Small intestine (tissue), 7 donors: ENCODE measurements around the gene MYO10. TPM values are rescaled to one million over a fixed set of nuclear protein-coding genes. Genes with fewer than 3 reads are reported as not detected.

ENCODE experiments used
- DNase-seq, 2 donors: peaks; one replicate each; pipeline versions ENCODE4 v3.0.0 to v3.0.0-alpha.2; 2013
- FAIRE-seq: peaks from 2 replicates; lab custom pipeline; 2012; peaks lifted over from hg19 to GRCh38; lab: Jason Lieb, UNC
- H3K27ac ChIP-seq, 3 donors: one replicate each; pipeline ENCODE4 v1.5.1; 2013; ENCODE audit warnings: low read length in 2 of 3, mild to moderate bottlenecking in 2 of 3, control low read depth in 1 of 3, inconsistent platforms in 1 of 3, low read depth in 1 of 3, moderate library complexity in 1 of 3
- H3K27me3 ChIP-seq, 3 donors: one replicate each; pipeline ENCODE4 v1.6.1; 2013; ENCODE audit warnings: low read length in 3 of 3, inconsistent platforms in 1 of 3; ENCODE audit not compliant: control insufficient read depth in 3 of 3, insufficient read depth in 3 of 3
- H3K36me3 ChIP-seq, 3 donors: one replicate each; pipeline ENCODE4 v1.6.1; 2013; ENCODE audit warnings: low read length in 3 of 3, inconsistent platforms in 1 of 3, low read depth in 1 of 3, mild to moderate bottlenecking in 1 of 3, moderate library complexity in 1 of 3; ENCODE audit not compliant: control insufficient read depth in 3 of 3, insufficient read depth in 2 of 3
- H3K4me1 ChIP-seq, 3 donors: one replicate each; pipeline ENCODE4 v1.6.1; 2013; ENCODE audit warnings: low read length in 2 of 3, inconsistent platforms in 1 of 3, low read depth in 1 of 3, mild to moderate bottlenecking in 1 of 3, moderate library complexity in 1 of 3; ENCODE audit not compliant: control insufficient read depth in 3 of 3, insufficient read depth in 2 of 3
- H3K4me3 ChIP-seq, 3 donors: one replicate each; pipeline ENCODE4 v1.5.1; 2013; ENCODE audit warnings: low read length in 3 of 3, control low read depth in 1 of 3, inconsistent platforms in 1 of 3, low read depth in 1 of 3, mild to moderate bottlenecking in 1 of 3, moderate library complexity in 1 of 3
- H3K9me3 ChIP-seq, 2 donors: one replicate each; pipeline ENCODE4 v1.6.1; 2013; ENCODE audit warnings: low read depth in 1 of 2, low read length in 1 of 2; ENCODE audit not compliant: control insufficient read depth in 2 of 2, insufficient read depth in 1 of 2
- WGBS, 3 donors: extraction: QIAGEN DNeasy Blood & Tissue Kit; methylation state at CpG; one replicate each; pipeline ENCODE4 v1.1.7; 2013; 5-methylcytosine and 5-hydroxymethylcytosine counted together
- polyA plus RNA-seq, 4 donors: library from polyadenylated mRNA; stranded (reverse) in 3 of 4; unstranded in 1 of 4; fragments of 200-250 nt in 3 of 4; fragments of 120-200 nt in 1 of 4; gene quantifications; one replicate each; pipeline versions ENCODE4 v1.2.1 to v1.2.3, GENCODE V29; 2013
- donor health status: healthy with polysubstance abuse.
- donor health status: control.
- donor health status: control.
- donor health status: Bipolar disorder and iron deficiency.
- donor health status: healthy.

MYO10 gene
- polyA plus RNA-seq, 4 donors = 10.3 to 36.5 (median 18.7) TPM

- Histone ChIP-seq H3K9me3 (no peaks in the 10 kb centered on the region), H3K36me3 (peaks cover 0 to 11% (median 0%) of the 10 kb centered on the region in 3 donors), H3K27ac (peak overlapping the region; percentile 30 to 98 (median 58)), H3K4me3 (peak overlapping the region in 2 of 3 donors; percentile 1 to 37), H3K27me3 (no peaks in the 10 kb centered on the region), H3K4me1 (peaks cover 4 to 31% (median 8%) of the 10 kb centered on the region in 3 donors)
- WGBS, 3 donors = 10 to 62% (median 30%) methylated on average over 11 of the region's 11 CpGs
- DNase-seq (peak; percentile 73), FAIRE-seq (no peak)
Measured at GRCh38 chr5:16737620-16738364, 198.3 kb downstream of the MYO10 start.

DNA sequence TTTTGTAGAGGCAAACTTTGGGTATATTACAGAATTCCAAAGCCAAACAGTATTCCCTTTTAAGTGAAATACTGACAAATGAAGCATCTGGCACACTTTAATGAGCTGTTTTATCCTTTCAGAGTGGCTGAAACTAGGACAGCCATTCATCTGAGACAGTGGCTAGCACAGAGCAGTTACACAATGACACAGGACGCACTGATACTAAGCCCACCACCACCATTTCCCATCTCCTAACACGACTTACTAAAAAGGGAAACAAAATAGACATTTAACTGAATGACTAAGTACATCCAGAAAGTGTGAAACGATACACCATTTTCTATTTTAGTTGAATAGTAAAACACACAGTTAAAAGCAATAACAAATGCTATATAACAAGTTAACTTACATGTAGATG lies 198.9 kb downstream of the MYO10 start:
- Histone ChIP-seq H3K27me3 (no peaks in the 10 kb centered on the region), H3K27ac (peak overlapping the region in 2 of 3 donors; percentile 68 to 98), H3K9me3 (no peaks in the 10 kb centered on the region), H3K4me1 (peaks cover 4 to 31% (median 8%) of the 10 kb centered on the region in 3 donors), H3K36me3 (peaks cover 0 to 10% (median 0%) of the 10 kb centered on the region in 3 donors), H3K4me3 (peak overlapping the region in 1 of 3 donors; percentile 37)
- FAIRE-seq = no peak
- peak in 1 of 2 donors; percentile 26 for DNase-seq
- 8 to 34% (median 9%) methylated on average over 3 of the region's 3 CpGs for WGBS, 3 donors

DNA sequence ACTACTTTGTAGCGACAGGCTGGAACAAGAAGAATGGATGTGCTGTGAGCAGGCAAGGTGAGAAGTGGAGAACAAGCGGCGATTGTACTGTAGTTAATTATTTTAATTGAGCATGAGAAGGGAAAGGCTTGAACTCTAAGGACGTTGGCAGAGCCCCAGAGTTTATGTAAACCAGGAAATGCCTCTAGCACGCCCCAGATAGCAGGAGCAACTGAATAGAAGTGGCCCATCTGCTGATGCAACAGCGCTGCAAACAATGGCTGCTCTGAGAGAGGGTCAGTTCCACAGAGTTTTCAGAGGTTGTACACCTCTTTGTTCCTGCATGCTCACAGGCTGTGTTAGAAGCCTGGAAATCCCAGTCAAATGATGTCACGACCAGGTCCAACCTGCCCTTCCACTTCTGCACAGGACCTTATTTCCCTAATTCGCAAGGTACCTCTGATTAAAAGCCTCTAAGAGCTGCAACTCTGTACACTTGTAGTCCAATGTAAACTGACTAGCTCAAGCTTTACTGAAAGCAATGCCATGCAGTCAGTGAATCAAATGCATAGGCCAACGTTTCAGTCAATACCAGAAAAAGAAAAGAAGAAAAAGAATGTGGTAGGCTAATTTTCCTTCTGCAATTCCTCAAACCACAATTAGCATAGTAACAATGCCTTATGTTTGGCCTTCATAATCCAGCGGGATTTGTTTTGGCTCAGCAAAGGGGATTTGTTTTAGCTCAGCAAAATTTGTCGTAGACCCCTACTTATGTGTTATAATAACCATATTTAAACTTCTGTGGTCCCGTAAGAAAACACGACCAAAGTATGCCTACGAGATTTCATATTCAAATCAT lies 199.7 kb downstream of the MYO10 start:
- WGBS, 3 donors = 13 to 32% (median 25%) methylated on average over 14 of the region's 14 CpGs
- peak overlapping the region; percentile 47 to 98 (median 94) for H3K27ac ChIP-seq
- no peak for FAIRE-seq
- no peaks in the 10 kb centered on the region for H3K9me3 ChIP-seq
- peak overlapping the region in 1 of 3 donors; percentile 37 for H3K4me3 ChIP-seq
- peaks cover 4 to 31% (median 8%) of the 10 kb centered on the region in 3 donors for H3K4me1 ChIP-seq
- DNase-seq = peak; percentile 80 to 90
- H3K36me3 ChIP-seq = peaks cover 0 to 16% (median 0%) of the 10 kb centered on the region in 3 donors
- no peaks in the 10 kb centered on the region for H3K27me3 ChIP-seq

DNA sequence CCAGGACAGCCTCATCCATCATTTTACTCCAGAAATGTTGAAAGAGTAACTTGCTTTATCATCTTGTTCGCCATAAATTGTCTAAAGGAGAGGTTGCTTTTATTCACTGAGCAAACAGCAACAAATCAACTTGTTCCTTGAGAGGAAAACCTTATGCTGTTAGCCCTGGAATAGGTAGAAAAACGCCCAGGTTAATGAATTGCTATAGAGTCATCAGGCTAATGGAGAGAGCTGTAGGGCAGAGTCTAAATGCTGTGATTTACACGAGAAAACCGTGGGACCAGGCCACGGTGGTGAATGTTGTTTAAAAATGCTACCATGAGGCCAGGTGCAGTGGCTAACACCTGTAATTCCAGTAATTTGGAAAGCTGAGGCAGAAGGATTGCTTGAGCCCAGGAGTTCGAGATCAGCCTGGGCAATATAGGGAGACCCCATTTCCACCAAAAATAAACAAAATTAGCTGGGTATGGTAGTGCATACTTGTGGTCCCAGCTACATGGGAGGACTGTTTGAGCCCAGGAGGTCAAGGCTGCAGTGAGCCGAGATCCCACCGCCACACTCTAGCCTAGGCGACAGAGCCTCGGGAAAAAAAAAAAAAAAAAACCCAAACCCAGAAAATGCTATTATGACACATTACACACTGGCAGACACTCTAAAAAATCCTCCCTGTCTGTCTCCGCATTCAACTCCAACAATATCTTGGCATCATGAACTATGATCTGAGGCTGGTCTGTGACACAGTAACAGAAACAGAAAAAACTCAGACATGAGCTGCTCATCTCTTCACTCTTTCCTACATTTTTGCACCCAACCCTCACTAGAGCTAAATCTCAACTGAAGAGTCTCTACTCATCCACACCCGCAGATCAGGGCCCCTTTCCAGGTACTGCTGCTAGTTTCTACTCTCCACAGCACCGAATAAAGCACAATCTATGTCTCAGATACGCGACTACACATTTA lies 200.7 kb downstream of the MYO10 start:
- Histone ChIP-seq H3K27ac (peak overlapping the region; percentile 67 to 98 (median 94)), H3K27me3 (no peaks in the 10 kb centered on the region), H3K36me3 (peaks cover 0 to 22% (median 0%) of the 10 kb centered on the region in 3 donors), H3K4me3 (peak overlapping the region in 1 of 3 donors; percentile 35), H3K4me1 (peaks cover 4 to 31% (median 8%) of the 10 kb centered on the region in 3 donors), H3K9me3 (no peaks in the 10 kb centered on the region)
- WGBS, 3 donors = 17 to 52% (median 32%) methylated on average over 15 of the region's 15 CpGs
- DNase-seq (peak; percentile 75 to 84), FAIRE-seq (no peak)

GRCh38 chr5:16733331-16734006 lies 202.6 kb downstream of the MYO10 start:
- H3K4me1 ChIP-seq = peaks cover 4 to 29% (median 8%) of the 10 kb centered on the region in 3 donors
- 33 to 66% (median 60%) methylated on average over 12 of the region's 12 CpGs for WGBS, 3 donors
- FAIRE-seq (no peak), DNase-seq (peak in 1 of 2 donors; percentile 33)
- H3K9me3 ChIP-seq = peaks cover 0 to 2% of the 10 kb centered on the region in 2 donors
- H3K4me3 ChIP-seq = no peak overlapping the region
- H3K27ac ChIP-seq = peak overlapping the region in 1 of 3 donors; percentile 46
- H3K27me3 ChIP-seq = no peaks in the 10 kb centered on the region
- H3K36me3 ChIP-seq = peaks cover 0 to 25% (median 0%) of the 10 kb centered on the region in 3 donors

DNA sequence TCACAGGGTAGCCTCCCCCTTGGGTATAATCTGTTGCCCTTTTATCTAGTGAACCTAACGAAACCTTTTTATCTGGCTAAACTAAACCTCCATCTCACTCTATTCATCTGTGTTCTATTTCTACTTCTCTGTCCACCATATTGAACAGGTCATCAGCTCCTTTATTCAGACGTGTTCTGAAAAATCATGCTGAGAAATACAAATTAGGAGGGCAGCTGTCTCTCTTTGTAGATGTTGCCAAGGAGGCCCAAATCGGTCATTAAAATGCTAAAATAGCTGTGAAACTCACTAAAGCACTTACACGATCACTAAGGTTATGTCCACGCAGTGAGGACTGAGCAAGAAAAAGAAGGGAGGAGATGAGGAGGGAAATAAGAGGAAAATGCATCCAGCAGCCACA lies 203.7 kb downstream of the MYO10 start:
- no peak for DNase-seq
- peaks cover 2 to 26% (median 11%) of the 10 kb centered on the region in 3 donors for H3K4me1 ChIP-seq
- H3K4me3 ChIP-seq = no peak overlapping the region
- FAIRE-seq = no peak
- peaks cover 0 to 29% (median 0%) of the 10 kb centered on the region in 3 donors for H3K36me3 ChIP-seq
- H3K27me3 ChIP-seq = no peaks in the 10 kb centered on the region
- peaks cover 0 to 2% of the 10 kb centered on the region in 2 donors for H3K9me3 ChIP-seq
- 79 to 86% (median 80%) methylated on average over 5 of the region's 5 CpGs for WGBS, 3 donors
- no peak overlapping the region for H3K27ac ChIP-seq

GRCh38 chr5:16727755-16728325 lies 208.2 kb downstream of the MYO10 start:
- peak; percentile 44 to 63 for DNase-seq
- 9 to 21% (median 16%) methylated on average over 11 of the region's 11 CpGs for WGBS, 3 donors
- peaks cover 0 to 29% (median 0%) of the 10 kb centered on the region in 3 donors for H3K36me3 ChIP-seq

More at GRCh38 chr5:16727755-16728325, 208.2 kb downstream of the MYO10 start:
- Histone ChIP-seq H3K4me1 (peaks cover 0 to 3% (median 0%) of the 10 kb centered on the region in 3 donors), H3K9me3 (peaks cover 0 to 2% of the 10 kb centered on the region in 2 donors), H3K27me3 (no peaks in the 10 kb centered on the region), H3K4me3 (no peak overlapping the region), H3K27ac (peak overlapping the region; percentile 24 to 68 (median 56))
- FAIRE-seq = no peak
